ENCODE data around the gene PTPRA.

PTPRA gene

GRCh38 chr20:3032624-3033023, 159.3 kb downstream of the PTPRA start:
- Histone ChIP-seq H3K4me1 (ENCODE audit: control insufficient read depth, insufficient read depth, low read length, poor library complexity, severe bottlenecking) (no peaks in the 10 kb centered on the region), H3K4me3 (ENCODE audit: insufficient read depth, low read depth, low read length, poor library complexity, severe bottlenecking) (no peak overlapping the region), H3K36me3 (ENCODE audit: control insufficient read depth, insufficient read depth, low read length) (peaks cover 44% of the 10 kb centered on the region), H3K27ac (ENCODE audit: insufficient read depth, low read length, poor library complexity, severe bottlenecking) (no peak overlapping the region), H3K9me3 (ENCODE audit: control insufficient read depth, low read length) (no peaks in the 10 kb centered on the region), H3K27me3 (replicated peaks; ENCODE audit: control insufficient read depth, insufficient read depth, low read length, poor library complexity, severe bottlenecking) (no peaks in the 10 kb centered on the region)
- no peak for DNase-seq

- Histone ChIP-seq H3K9me3 (ENCODE audit: control insufficient read depth, low read length) (no peaks in the 10 kb centered on the region), H3K27me3 (replicated peaks; ENCODE audit: control insufficient read depth, insufficient read depth, low read length, poor library complexity, severe bottlenecking) (no peaks in the 10 kb centered on the region), H3K36me3 (ENCODE audit: control insufficient read depth, insufficient read depth, low read length) (peaks cover 58% of the 10 kb centered on the region), H3K27ac (ENCODE audit: insufficient read depth, low read length, poor library complexity, severe bottlenecking) (no peak overlapping the region), H3K4me1 (ENCODE audit: control insufficient read depth, insufficient read depth, low read length, poor library complexity, severe bottlenecking) (no peaks in the 10 kb centered on the region), H3K4me3 (ENCODE audit: insufficient read depth, low read depth, low read length, poor library complexity, severe bottlenecking) (no peak overlapping the region)
- DNase-seq: no peak
Measured at GRCh38 chr20:3037654-3038053, 164.4 kb downstream of the PTPRA start.

GRCh38 chr20:3038454-3038853, 165.2 kb downstream of the PTPRA start:
- peaks cover 52% of the 10 kb centered on the region for H3K36me3 ChIP-seq (ENCODE audit: control insufficient read depth, insufficient read depth, low read length)
- H3K4me1 ChIP-seq (ENCODE audit: control insufficient read depth, insufficient read depth, low read length, poor library complexity, severe bottlenecking): no peaks in the 10 kb centered on the region
- no peak overlapping the region for H3K4me3 ChIP-seq (ENCODE audit: insufficient read depth, low read depth, low read length, poor library complexity, severe bottlenecking)
- H3K27me3 ChIP-seq (replicated peaks; ENCODE audit: control insufficient read depth, insufficient read depth, low read length, poor library complexity, severe bottlenecking): no peaks in the 10 kb centered on the region
- H3K27ac ChIP-seq (ENCODE audit: insufficient read depth, low read length, poor library complexity, severe bottlenecking): no peak overlapping the region
- no peak for DNase-seq
- H3K9me3 ChIP-seq (ENCODE audit: control insufficient read depth, low read length): no peaks in the 10 kb centered on the region

GRCh38 chr20:3039426-3039825, 166.1 kb downstream of the PTPRA start:
- Histone ChIP-seq H3K36me3 (ENCODE audit: control insufficient read depth, insufficient read depth, low read length) (peaks cover 52% of the 10 kb centered on the region), H3K4me3 (ENCODE audit: insufficient read depth, low read depth, low read length, poor library complexity, severe bottlenecking) (no peak overlapping the region), H3K4me1 (ENCODE audit: control insufficient read depth, insufficient read depth, low read length, poor library complexity, severe bottlenecking) (no peaks in the 10 kb centered on the region), H3K27ac (ENCODE audit: insufficient read depth, low read length, poor library complexity, severe bottlenecking) (no peak overlapping the region), H3K27me3 (replicated peaks; ENCODE audit: control insufficient read depth, insufficient read depth, low read length, poor library complexity, severe bottlenecking) (no peaks in the 10 kb centered on the region), H3K9me3 (ENCODE audit: control insufficient read depth, low read length) (no peaks in the 10 kb centered on the region)
- no peak for DNase-seq

GRCh38 chr20:3040086-3040485, 166.8 kb downstream of the PTPRA start:
- Histone ChIP-seq H3K27ac (ENCODE audit: insufficient read depth, low read length, poor library complexity, severe bottlenecking) (no peak overlapping the region), H3K27me3 (replicated peaks; ENCODE audit: control insufficient read depth, insufficient read depth, low read length, poor library complexity, severe bottlenecking) (no peaks in the 10 kb centered on the region), H3K36me3 (ENCODE audit: control insufficient read depth, insufficient read depth, low read length) (peaks cover 47% of the 10 kb centered on the region), H3K4me3 (ENCODE audit: insufficient read depth, low read depth, low read length, poor library complexity, severe bottlenecking) (no peak overlapping the region), H3K4me1 (ENCODE audit: control insufficient read depth, insufficient read depth, low read length, poor library complexity, severe bottlenecking) (no peaks in the 10 kb centered on the region), H3K9me3 (ENCODE audit: control insufficient read depth, low read length) (no peaks in the 10 kb centered on the region)
- DNase-seq: no peak

- Histone ChIP-seq H3K9me3 (ENCODE audit: control insufficient read depth, low read length) (no peaks in the 10 kb centered on the region), H3K27ac (ENCODE audit: insufficient read depth, low read length, poor library complexity, severe bottlenecking) (no peak overlapping the region), H3K36me3 (ENCODE audit: control insufficient read depth, insufficient read depth, low read length) (peaks cover 29% of the 10 kb centered on the region), H3K4me1 (ENCODE audit: control insufficient read depth, insufficient read depth, low read length, poor library complexity, severe bottlenecking) (peaks cover 3% of the 10 kb centered on the region), H3K4me3 (ENCODE audit: insufficient read depth, low read depth, low read length, poor library complexity, severe bottlenecking) (no peak overlapping the region), H3K27me3 (replicated peaks; ENCODE audit: control insufficient read depth, insufficient read depth, low read length, poor library complexity, severe bottlenecking) (no peaks in the 10 kb centered on the region)
- no peak for DNase-seq
Measured at GRCh38 chr20:3041854-3042409, 168.7 kb downstream of the PTPRA start.

- no peak for DNase-seq
- no peaks in the 10 kb centered on the region for H3K27me3 ChIP-seq (replicated peaks; ENCODE audit: control insufficient read depth, insufficient read depth, low read length, poor library complexity, severe bottlenecking)
- H3K4me1 ChIP-seq (ENCODE audit: control insufficient read depth, insufficient read depth, low read length, poor library complexity, severe bottlenecking): peaks cover 3% of the 10 kb centered on the region
- no peaks in the 10 kb centered on the region for H3K9me3 ChIP-seq (ENCODE audit: control insufficient read depth, low read length)
- peaks cover 22% of the 10 kb centered on the region for H3K36me3 ChIP-seq (ENCODE audit: control insufficient read depth, insufficient read depth, low read length)
- H3K4me3 ChIP-seq (ENCODE audit: insufficient read depth, low read depth, low read length, poor library complexity, severe bottlenecking): no peak overlapping the region
- no peak overlapping the region for H3K27ac ChIP-seq (ENCODE audit: insufficient read depth, low read length, poor library complexity, severe bottlenecking)
Measured at GRCh38 chr20:3042625-3043024, 169.3 kb downstream of the PTPRA start.

GRCh38 chr20:3043322-3043721, 170.0 kb downstream of the PTPRA start, which contains the start of gene GNRH2:
TSS of gene GNRH2 (plus strand) at chr20:3043622. CDS start at chr20:3044415, 793 bp downstream.
- Histone ChIP-seq H3K9me3 (ENCODE audit: control insufficient read depth, low read length) (no peaks in the 10 kb centered on the region), H3K4me3 (ENCODE audit: insufficient read depth, low read depth, low read length, poor library complexity, severe bottlenecking) (no peak within 1 kb of the TSS), H3K27me3 (replicated peaks; ENCODE audit: control insufficient read depth, insufficient read depth, low read length, poor library complexity, severe bottlenecking) (no peaks in the 10 kb centered on the region), H3K4me1 (ENCODE audit: control insufficient read depth, insufficient read depth, low read length, poor library complexity, severe bottlenecking) (peaks cover 3% of the 10 kb centered on the region), H3K36me3 (ENCODE audit: control insufficient read depth, insufficient read depth, low read length) (peaks cover 20% of the 10 kb centered on the region), H3K27ac (ENCODE audit: insufficient read depth, low read length, poor library complexity, severe bottlenecking) (no peak within 1 kb of the TSS)
- DNase-seq: no peak

- Histone ChIP-seq H3K9me3 (ENCODE audit: control insufficient read depth, low read length) (no peaks in the 10 kb centered on the region), H3K27me3 (replicated peaks; ENCODE audit: control insufficient read depth, insufficient read depth, low read length, poor library complexity, severe bottlenecking) (no peaks in the 10 kb centered on the region), H3K4me3 (ENCODE audit: insufficient read depth, low read depth, low read length, poor library complexity, severe bottlenecking) (no peak overlapping the region), H3K4me1 (ENCODE audit: control insufficient read depth, insufficient read depth, low read length, poor library complexity, severe bottlenecking) (peaks cover 3% of the 10 kb centered on the region), H3K36me3 (ENCODE audit: control insufficient read depth, insufficient read depth, low read length) (peaks cover 15% of the 10 kb centered on the region), H3K27ac (ENCODE audit: insufficient read depth, low read length, poor library complexity, severe bottlenecking) (no peak overlapping the region)
- DNase-seq: no peak
Measured at GRCh38 chr20:3044336-3044965, 171.2 kb downstream of the PTPRA start.

- Histone ChIP-seq H3K4me3 (ENCODE audit: insufficient read depth, low read depth, low read length, poor library complexity, severe bottlenecking) (peak overlapping the region; percentile 85), H3K4me1 (ENCODE audit: control insufficient read depth, insufficient read depth, low read length, poor library complexity, severe bottlenecking) (peaks cover 3% of the 10 kb centered on the region), H3K27ac (ENCODE audit: insufficient read depth, low read length, poor library complexity, severe bottlenecking) (peak overlapping the region; percentile 76), H3K36me3 (ENCODE audit: control insufficient read depth, insufficient read depth, low read length) (peaks cover 17% of the 10 kb centered on the region), H3K27me3 (replicated peaks; ENCODE audit: control insufficient read depth, insufficient read depth, low read length, poor library complexity, severe bottlenecking) (no peaks in the 10 kb centered on the region), H3K9me3 (ENCODE audit: control insufficient read depth, low read length) (no peaks in the 10 kb centered on the region)
- peak in 2 of 3 donors; percentile 21 to 32 for DNase-seq
Measured at GRCh38 chr20:3045042-3045815, 171.9 kb downstream of the PTPRA start.

Data from effector memory CD4-positive, alpha-beta T cell (primary cell).